ENCODE results near the gene FAM53C. TPM values are rescaled to one million over a fixed set of nuclear protein-coding genes. Genes with fewer than 3 reads are reported as not detected.

FAM53C gene
- total and polyA plus RNA-seq, 2 experiments from 2014 or later, result 21.0 to 45.0 TPM

- no peak for TF ChIP-seq ZNF462 (CRISPR knock-in tag; IDR thresholded peaks at IDR 0.05)
- TF ChIP-seq EZH2phosphoT487 (IDR thresholded peaks at IDR 0.05; ENCODE audit: unreplicated experiment), result no peak
Observed at GRCh38 chr5:138315751-138316278, 22.3 kb upstream of the FAM53C start (continued).

DNA sequence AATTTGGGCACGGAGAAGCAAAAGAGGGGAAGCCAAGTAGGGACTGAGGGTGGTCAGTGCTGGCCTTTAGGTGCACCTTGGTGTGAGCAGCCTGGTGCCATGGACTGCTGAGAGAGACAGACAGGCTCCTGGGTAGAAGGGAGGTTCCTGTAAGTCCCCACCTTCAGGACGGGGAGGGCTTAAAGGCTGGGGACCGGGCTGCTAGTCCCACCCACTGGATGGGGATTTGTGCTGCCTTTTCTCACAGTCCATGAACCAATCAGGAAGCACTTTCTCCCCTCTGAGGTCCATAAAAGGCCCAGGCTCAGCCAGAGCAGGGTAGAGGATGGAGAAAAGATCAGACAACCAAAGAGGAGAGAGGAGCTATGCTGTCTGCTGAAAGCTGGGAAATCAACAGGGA lies 21.7 kb upstream of the FAM53C start:
- no peak overlapping the region for H3K4me2 ChIP-seq
- Mint-ChIP-seq H3K27me3 (ENCODE audit: insufficient read depth, low read depth, poor library complexity) (no peaks in the 10 kb centered on the region), H3K4me1 (no peaks in the 10 kb centered on the region), H3K27ac (no peak overlapping the region), H3K9me3 (no peaks in the 10 kb centered on the region), H3K36me3 (ENCODE audit: low read depth) (peaks cover 47% of the 10 kb centered on the region), H3K4me3 (no peak overlapping the region)
- no peaks in the 10 kb centered on the region for H3K27me3 ChIP-seq (ENCODE audit: insufficient read depth)
- H3K27ac ChIP-seq (ENCODE audit: low read depth), result no peak overlapping the region
- H3K9me2 ChIP-seq (ENCODE audit: insufficient read depth), result no peaks in the 10 kb centered on the region
- no peak overlapping the region for H3K4me3 ChIP-seq
- DNase-seq (ENCODE audit: low spot score) (peak; percentile 19), ATAC-seq (peak; percentile 83)
- H4K20me1 ChIP-seq (replicated peaks; ENCODE audit: insufficient read depth), result 0 out of 2 replicates have a peak, but pooled peaks cover 4% of the 10 kb centered on the region
- H3K36me3 ChIP-seq (ENCODE audit: insufficient read depth), result peaks cover 32% of the 10 kb centered on the region
- H3K79me2 ChIP-seq (replicated peaks; ENCODE audit: insufficient read depth), result no peaks in the 10 kb centered on the region
- H3F3A ChIP-seq (replicated peaks; ENCODE audit: low read depth), result no peaks in the 10 kb centered on the region
- no peaks in the 10 kb centered on the region for H3K4me1 ChIP-seq (ENCODE audit: insufficient read depth)
- no peak overlapping the region for H2AFZ ChIP-seq
- no peak for TF ChIP-seq ZNF114 (CRISPR knock-in tag; IDR thresholded peaks at IDR 0.05)
- TF ChIP-seq NANOG (IDR thresholded peaks at IDR 0.05; ENCODE audit: borderline replicate concordance), result no peak
- no peak for TF ChIP-seq ZNF462 (CRISPR knock-in tag; IDR thresholded peaks at IDR 0.05)
- TF ChIP-seq JUNB (IDR thresholded peaks at IDR 0.05; ENCODE audit: unreplicated experiment), result no peak
- TF ChIP-seq CREB1 (CRISPR knock-in tag; IDR thresholded peaks at IDR 0.05; ENCODE audit: low read depth), result no peak
- no peak for TF ChIP-seq CTCF (conservative IDR thresholded peaks at IDR 0.05; ENCODE audit: low read depth in 2 of 2)
- no peak for TF ChIP-seq EZH2 (IDR thresholded peaks at IDR 0.05; ENCODE audit: low read depth, unreplicated experiment)
